WERI-Rb-1 (cell line): ENCODE data around the gene RHBDF2.

Source experiments
- DNase-seq: peaks from one replicate; pipeline ENCODE4 v3.0.0-alpha.2; 2020
- H3K27ac ChIP-seq: fragments of 250-450 bp; sonication (Bioruptor Pico); 2 replicates; pipeline ENCODE4 v1.5.1; 2020; ENCODE audit warnings: mild to moderate bottlenecking, moderate library complexity
- H3K27me3 ChIP-seq: fragments of 250-450 bp; sonication (Bioruptor Pico); 2 replicates; pipeline ENCODE4 v1.5.1; 2021; ENCODE audit warnings: mild to moderate bottlenecking, low read depth, moderate library complexity; ENCODE audit not compliant: insufficient read depth, severe bottlenecking
- H3K36me3 ChIP-seq: fragments of 250-450 bp; sonication (Bioruptor Pico); 2 replicates; pipeline ENCODE4 v1.5.1; 2020; ENCODE audit warnings: mild to moderate bottlenecking, moderate library complexity
- H3K4me3 ChIP-seq: 2 replicates; pipeline ENCODE4 v1.5.1; 2011; ENCODE audit warnings: low read depth, mild to moderate bottlenecking, control low read depth, low read length
- H3K9me3 ChIP-seq: fragments of 250-450 bp; sonication (Bioruptor Pico); 2 replicates; pipeline ENCODE4 v1.5.1; 2021; ENCODE audit warnings: mild to moderate bottlenecking, moderate library complexity; ENCODE audit not compliant: severe bottlenecking
- CTCF ChIP-seq: IDR thresholded peaks from 2 replicates; pipeline ENCODE4 v1.5.1; 2011; ENCODE audit warnings: low read depth, mild to moderate bottlenecking, control low read depth, inconsistent platforms, low read length

RHBDF2 gene

GRCh38 chr17:76499267-76499667 lies 2.0 kb downstream of the RHBDF2 start:
- DNase-seq, result peak; percentile 9
- no peak for TF ChIP-seq CTCF
- Histone ChIP-seq H3K4me3 (no peak overlapping the region), H3K9me3 (no peaks in the 10 kb centered on the region), H3K36me3 (no peaks in the 10 kb centered on the region), H3K27ac (peak overlapping the region; percentile 76), H3K27me3 (no peaks in the 10 kb centered on the region)

GRCh38 chr17:76498876-76499251 lies 2.4 kb downstream of the RHBDF2 start:
- H3K4me3 ChIP-seq, result no peak overlapping the region
- no peak for DNase-seq
- H3K9me3 ChIP-seq, result no peaks in the 10 kb centered on the region
- no peaks in the 10 kb centered on the region for H3K36me3 ChIP-seq
- no peak for TF ChIP-seq CTCF
- peak overlapping the region; percentile 76 for H3K27ac ChIP-seq
- H3K27me3 ChIP-seq, result no peaks in the 10 kb centered on the region

GRCh38 chr17:76497979-76498875 lies 3.0 kb downstream of the RHBDF2 start:
- peak; percentile 97 for DNase-seq
- Histone ChIP-seq H3K9me3 (no peaks in the 10 kb centered on the region), H3K36me3 (no peaks in the 10 kb centered on the region), H3K27me3 (no peaks in the 10 kb centered on the region), H3K27ac (peak overlapping the region; percentile 76), H3K4me3 (0 out of 2 replicates have a peak overlapping the region, but pooled peaks have one; percentile 2)
- TF ChIP-seq CTCF, result no peak

GRCh38 chr17:76497699-76497978 lies 3.6 kb downstream of the RHBDF2 start:
- 0 out of 2 replicates have a peak overlapping the region, but pooled peaks have one; percentile 2 for H3K4me3 ChIP-seq

GRCh38 chr17:76496464-76496863 lies 4.8 kb downstream of the RHBDF2 start:
- no peak for TF ChIP-seq CTCF
- DNase-seq, result no peak
- no peak overlapping the region for H3K4me3 ChIP-seq
- H3K36me3 ChIP-seq, result no peaks in the 10 kb centered on the region
- H3K27me3 ChIP-seq, result no peaks in the 10 kb centered on the region
- H3K27ac ChIP-seq, result no peak overlapping the region
- H3K9me3 ChIP-seq, result no peaks in the 10 kb centered on the region

More at GRCh38 chr17:76497699-76497978, 3.6 kb downstream of the RHBDF2 start:
- Histone ChIP-seq H3K27me3 (no peaks in the 10 kb centered on the region), H3K27ac (peak overlapping the region; percentile 76), H3K9me3 (no peaks in the 10 kb centered on the region), H3K36me3 (no peaks in the 10 kb centered on the region)
- DNase-seq, result no peak
- TF ChIP-seq CTCF, result no peak
